NCI-H524 treated with DMSO at 0.1 percent for 48 hours (cell line): ENCODE measurements around the gene METTL25.
"Not testable (repeated sequence)": the region's sequence is repeated elsewhere in the genome, so short reads cannot be mapped to it uniquely, and the experiment has no call there.

ENCODE experiments used
- DNase-seq: peaks from one replicate; lab custom pipeline; 2025; lab: John Stamatoyannopoulos, UW

METTL25 gene, protein sequence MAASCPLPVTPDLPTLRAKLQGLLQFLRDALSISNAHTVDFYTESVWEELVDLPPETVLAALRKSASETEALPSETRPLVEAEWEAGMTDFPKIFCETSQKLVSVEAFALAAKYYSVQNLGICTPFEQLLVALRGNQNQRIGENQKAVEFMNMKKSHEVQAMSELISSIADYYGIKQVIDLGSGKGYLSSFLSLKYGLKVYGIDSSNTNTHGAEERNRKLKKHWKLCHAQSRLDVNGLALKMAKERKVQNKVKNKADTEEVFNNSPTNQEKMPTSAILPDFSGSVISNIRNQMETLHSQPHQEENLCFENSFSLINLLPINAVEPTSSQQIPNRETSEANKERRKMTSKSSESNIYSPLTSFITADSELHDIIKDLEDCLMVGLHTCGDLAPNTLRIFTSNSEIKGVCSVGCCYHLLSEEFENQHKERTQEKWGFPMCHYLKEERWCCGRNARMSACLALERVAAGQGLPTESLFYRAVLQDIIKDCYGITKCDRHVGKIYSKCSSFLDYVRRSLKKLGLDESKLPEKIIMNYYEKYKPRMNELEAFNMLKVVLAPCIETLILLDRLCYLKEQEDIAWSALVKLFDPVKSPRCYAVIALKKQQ

DNA sequence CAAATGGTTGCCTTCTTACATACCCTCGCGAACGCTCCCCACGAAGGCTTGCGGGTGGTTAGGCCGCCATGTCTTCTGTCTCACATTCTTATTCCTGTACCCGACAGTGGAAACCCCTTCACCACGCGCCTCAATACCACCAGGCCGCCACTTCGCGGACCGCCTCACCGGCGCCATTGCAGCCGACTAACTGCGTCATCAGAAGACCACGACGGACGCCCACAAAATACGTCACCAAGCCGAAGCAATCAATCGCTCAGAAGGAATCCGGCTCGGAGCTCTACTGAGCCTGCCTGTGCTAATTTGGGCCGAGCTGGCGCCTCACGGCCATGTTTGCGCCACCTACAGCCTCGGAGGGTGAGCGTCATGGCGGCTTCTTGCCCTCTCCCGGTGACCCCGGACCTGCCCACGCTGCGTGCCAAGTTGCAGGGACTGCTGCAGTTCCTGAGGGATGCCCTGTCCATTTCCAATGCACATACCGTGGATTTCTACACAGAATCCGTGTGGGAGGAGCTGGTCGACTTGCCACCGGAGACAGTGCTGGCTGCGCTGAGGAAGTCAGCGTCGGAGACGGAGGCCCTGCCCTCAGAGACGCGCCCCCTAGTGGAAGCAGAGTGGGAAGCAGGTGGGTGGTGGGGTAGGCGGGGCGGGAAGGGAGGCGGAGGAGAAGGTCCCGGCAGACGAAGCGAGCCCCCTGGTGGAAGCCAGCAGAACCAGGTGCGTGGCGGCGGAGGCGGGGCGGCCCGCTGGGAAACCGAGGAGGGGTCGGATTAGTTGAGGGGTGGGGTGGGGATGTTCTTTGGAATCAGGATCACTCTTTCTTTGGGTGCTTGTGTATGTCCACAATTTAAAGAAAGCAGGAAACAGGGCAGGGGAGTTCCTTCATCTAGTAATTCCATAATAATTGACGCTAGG is at the start of gene METTL25, which contains the start of gene CCDC59:
METTL25 (plus strand) TSS at position 330 of the 915 bp plus-strand sequence; CDS start at position 367, 37 bp downstream.
CCDC59 (minus strand) TSS at position 188 of the 915 bp plus-strand sequence; CDS start at position 177, 11 bp downstream.
- DNase-seq = peak; percentile 90

DNA sequence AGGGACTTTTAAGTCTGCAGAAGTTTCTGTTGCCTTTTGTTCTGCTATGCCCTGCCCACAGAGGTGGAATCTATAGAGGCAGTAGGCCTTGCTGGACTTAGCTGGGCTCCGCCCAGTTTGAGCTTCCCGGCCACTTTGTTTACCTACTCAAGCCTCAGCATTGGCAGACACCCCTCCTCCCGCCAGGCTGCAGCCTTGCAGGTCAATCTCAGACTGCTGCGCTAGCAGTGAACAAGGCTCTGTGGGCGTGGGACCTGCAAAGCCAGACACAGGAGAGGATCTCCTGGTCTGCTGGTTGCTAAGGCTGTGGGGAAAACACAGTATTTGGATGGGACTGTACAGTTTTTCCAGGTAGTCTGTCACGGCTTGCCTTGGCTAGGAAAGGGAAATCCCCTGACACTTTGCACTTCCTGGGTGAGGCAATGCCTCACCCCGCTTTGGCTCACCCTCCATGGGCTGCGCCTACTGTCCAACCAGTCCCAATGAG is 43.9 kb upstream of the METTL25 start:
- no peak for DNase-seq

DNA sequence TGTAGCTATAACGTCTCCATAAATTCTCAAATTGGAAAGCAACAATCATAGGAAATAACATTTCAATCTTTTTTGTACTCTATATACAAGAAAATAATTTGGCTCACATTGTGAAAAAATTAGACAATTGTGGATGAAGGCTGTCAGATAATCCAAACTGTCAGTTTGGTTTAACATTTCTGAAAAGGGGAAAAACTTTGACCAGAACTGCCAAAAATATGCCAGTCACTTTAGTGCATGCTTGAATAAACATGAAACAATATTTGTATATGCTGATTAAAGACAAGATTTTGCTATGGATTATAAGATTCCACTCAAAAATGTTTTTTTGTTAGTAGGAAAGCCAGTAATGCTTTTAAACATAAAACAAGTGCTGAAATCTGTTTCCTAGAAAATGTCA is 39.1 kb upstream of the METTL25 start:
- DNase-seq = no peak

DNA sequence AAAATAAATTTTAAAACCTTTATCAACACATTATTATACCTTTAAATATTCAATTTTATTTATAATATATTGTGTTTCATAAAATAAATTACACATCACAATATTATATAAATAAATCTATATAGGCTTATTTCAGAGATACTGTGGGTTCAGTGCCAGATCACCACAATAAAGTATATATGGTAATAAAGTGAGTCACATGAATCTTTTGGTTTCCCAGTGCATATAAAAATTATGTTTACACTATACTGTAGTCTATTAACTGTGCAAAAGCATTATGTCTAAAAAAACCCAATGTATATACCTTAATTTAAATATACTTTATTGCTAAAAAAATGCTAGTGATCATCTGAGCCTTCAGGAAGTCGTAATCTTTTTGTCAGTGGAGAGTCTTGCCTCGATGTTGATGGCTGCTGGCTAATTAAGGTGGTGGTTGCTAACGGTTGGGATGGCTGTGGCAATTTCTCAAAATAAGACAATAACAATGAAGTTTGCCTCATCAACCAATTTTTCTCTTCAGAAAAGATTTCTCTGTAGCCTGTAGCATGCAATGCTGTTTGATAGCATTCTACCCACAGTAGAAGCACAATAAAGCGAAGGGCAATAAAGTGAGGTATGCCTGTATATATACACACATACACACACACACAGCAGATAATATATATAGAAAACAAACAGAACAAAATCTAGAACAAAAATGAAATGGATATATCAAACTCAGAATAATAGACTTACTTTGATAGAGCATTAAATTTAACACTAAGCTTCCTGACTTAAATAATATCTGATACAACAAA is 32.6 kb upstream of the METTL25 start:
- DNase-seq = no peak

DNA sequence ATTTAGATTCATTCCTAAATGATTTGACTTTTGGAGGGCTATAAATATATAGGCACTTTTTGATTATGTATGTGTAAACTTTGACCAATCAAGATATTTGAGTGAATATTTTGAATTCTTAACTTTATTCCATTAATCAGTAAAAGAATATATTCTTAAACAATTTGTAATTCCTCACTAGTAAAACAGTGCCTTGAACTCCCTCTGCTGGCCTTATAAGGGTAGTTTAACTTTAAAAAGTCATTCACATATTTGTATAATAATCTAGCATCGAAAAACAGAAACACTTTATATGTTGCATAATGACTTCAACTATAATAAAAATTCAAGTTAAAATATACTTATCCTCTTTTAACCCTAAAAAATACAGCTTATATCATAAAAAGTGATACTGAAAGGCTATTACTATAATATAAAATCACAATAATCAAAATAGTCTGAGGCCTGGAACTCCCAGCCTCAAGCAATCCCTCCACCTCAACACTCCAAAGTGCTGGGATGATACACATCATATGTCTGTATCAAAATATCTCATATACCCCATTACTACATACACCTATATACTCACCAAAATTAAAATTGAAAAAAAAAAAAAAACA is 31.3 kb upstream of the METTL25 start:
- DNase-seq = no peak

DNA sequence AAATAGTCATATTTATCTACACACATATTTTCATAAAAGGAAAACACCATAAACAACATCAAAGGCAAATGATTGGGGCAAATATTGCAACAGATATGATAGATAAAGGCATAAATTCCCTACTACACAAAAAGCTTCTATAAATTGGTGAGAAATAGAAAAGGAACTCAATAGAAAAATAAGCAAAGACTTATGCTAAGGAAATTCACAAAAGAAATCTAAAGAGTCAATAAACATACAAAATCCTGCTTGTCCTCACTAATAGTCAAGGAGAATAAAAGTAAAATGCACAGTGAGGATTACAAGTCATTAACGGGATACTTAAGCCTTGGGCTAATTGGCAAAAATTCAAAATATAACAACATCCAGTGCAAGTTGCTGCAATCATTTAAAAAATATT is 30.5 kb upstream of the METTL25 start:
- DNase-seq = no peak

DNA sequence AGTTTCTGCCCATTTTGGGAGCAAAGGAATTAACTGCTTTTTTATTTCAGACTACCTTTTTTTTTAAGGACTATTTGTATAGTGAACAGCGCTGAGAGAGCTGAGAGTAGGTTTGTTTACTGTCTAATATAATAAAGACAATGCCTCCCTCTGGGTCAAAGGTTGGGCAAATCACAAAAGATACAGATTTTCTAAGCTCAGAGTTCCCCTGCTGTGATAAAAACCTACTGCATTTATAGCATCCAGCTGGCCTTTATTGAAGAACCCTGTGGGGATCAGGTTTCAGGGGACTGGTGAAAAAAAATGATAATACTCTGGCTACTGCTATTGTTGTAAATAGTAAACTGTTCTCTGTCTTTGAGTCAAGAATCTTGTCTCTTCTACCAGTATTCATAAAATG is 28.8 kb upstream of the METTL25 start:
- peak; percentile 58 for DNase-seq

DNA sequence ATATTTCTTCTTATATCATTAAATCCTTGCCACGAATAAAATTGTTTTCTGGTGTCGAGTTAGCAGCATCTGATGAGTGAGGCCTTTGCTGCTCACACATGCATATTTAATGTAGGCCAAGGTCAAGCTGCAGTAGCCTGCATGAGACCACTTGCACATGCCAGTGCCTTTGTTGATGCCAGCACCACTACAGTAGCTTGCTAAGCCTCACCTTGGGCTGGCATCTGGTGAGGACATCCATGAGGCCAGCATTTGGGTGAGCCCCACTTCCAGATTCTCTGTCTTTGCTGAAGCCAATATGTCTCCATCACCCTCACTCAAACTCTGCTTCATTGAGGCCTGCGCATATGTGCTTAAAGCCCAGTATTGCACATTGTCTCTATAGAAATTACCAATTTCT is 8.2 kb upstream of the METTL25 start:
- DNase-seq = no peak

DNA sequence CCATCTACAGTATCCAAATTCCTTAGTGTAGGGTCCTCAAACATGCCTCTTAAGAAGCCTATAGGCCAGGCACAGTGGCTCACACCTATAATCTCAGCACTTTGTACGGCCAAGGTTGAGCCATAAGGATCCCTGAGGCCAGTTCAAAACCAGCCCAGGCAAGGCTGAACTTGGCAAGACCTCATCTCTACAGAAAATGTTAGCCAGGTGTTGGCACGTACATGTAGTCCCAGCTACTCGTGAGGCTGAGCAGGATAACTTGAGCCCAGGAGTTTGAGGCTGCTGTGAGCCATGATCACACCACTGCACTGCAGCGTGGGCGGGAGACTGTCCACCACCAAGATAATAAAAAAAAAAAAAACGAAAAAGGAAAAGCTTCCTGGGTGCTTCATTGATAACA is 6.9 kb upstream of the METTL25 start:
- DNase-seq = no peak

DNA sequence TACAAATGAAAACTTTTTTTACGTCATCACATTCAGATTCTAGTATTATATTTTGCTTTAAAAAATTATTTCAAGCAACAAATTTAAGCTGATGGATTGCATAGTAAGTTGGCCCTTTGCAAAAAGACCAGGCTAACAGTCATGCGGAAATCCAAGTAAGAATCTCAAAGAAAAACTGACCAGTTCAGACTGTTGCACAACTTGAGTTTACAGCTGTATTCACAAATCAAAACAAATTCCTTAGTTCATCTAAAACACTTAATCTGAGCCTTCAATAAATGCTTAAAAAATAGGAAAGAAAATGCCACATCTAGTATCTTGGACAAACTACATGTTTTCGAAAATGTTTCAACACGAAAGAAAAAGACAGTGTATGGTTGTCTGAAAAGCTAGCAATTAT is 989 bp upstream of the METTL25 start:
- DNase-seq = no peak

DNA sequence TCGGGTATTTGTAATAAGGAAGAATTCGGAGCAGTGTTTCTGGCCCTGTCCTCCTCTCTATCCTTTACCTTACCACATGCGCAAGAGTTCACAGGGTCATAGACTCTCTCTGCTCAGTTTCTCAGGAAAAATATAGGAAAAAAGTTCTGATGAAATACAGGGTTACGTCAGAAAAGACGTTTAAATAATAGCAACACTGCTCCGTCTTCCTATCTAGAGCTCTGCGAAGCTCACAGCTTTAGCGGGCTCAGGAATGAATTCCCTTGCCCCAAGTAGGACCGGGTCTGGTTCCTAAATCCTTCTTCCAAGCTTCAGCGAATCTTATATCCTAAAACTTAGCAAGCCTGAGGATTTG is 507 bp upstream of the METTL25 start:
- no peak for DNase-seq

DNA sequence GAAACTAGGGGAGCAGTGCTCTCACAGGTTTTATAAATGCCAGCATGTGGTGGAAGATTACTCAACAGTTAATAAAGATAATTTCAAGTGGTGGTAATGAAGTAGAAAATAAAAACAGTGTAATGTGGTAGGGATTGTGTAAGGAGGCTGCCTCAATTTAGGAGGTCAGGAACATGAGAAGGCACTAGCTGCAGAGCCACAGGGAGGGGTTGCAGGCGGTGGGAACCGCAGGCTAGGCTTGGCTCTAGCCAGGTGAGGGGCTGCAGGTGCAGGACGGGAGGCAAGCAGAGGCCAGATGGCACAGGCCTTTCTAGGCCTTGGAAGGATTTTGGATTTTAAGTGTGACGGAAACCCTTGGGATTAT is 768 bp downstream of the METTL25 start:
- DNase-seq = no peak

DNA sequence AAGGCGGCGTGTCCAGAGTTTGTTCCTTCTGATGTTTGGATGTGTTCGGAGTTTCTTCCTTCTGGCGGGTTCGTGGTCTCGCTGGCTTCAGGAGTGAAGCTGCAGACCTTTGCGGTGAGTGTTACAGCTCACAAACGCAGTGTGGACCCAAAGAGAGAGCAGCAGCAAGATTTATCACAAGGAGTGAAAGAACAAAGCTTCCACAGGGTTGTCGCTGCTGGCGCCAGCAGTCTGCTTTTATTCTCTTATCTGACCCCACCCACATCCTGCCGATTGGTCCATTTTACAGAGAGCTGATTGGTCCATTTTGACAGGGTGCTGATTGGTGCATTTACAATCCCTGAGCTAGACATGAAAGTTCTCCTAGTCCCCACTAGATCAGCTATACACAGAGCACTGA is 2.5 kb downstream of the METTL25 start:
- DNase-seq = not testable (repeated sequence)

DNA sequence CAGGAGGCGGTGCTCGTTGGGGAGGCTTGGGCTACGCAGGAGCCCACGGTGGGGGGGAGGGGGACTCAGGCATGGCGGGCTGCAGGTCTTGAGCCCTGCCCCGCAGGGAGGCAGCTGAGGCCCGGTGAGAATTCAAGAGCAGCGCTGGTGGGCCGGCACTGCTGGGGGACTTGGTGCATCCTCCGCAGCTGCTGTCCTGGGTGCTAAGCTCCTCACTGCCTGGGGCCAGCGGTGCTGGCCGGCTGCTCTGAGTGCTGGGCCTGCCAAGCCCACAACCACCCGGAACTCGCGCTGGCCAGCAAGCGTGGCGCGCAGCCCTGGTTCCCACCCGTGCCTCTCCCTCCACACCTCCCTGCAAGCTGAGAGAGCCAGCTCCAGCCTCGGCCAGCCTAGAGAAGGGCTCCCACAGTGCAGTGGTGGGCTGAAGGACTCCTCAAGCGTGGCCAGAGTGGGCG is 3.2 kb downstream of the METTL25 start:
- DNase-seq = no peak

DNA sequence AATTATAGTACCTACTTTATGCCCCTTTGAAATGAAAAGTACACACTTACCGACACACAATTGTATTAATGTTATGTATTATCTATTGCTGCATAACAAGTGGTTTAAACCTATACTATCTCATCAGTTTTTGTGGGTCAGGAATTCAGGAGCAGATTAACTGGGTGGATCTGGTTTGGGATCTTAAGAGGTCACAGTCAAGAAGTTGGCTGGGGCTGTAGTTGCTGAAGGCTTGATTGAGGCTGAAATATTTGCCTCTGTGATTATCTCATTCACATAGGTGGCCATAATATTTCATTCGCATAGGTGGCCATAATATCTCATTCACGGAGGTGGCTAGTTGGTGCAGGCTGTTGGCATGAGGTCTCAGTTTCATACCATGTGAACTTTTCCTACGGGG is 5.7 kb downstream of the METTL25 start:
- no peak for DNase-seq

DNA sequence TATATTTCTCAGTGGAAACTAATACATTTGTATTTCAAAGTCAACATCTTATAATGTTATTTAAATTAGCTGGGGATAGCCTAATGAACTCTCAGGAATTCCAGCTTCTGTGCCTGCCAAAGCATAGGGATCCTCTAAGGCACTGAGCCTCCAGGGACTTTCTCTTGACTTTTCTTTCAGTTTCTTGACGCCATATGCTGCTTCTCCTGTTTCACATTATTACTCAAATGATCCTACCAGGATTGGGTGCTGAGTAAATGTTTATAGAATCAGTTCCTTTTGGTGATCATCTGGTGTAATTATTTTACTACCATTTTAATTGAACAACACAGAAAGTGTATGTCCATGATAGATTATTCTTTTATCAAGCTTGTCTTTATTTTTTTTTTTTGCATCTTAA is 7.9 kb downstream of the METTL25 start:
- DNase-seq = peak; percentile 78

DNA sequence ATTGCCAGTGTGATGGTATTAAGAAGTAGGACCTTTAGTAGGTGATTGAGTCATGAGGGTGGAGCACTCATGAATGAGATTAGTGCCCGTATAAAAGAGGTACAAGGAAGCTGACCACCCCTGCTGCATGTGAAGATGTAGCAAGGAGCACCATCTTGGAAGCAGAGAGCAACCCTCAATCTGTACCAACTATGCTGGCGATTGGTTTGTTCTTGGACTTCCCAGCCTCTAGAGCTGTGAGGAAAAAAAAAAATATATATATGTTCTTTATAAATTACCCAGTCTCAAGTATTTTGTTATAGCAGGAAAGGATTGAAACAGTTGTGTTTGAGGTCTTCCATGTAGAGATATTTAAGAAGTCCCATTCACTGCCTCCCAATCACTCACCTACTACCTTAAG is 16.9 kb downstream of the METTL25 start:
- no peak for DNase-seq

DNA sequence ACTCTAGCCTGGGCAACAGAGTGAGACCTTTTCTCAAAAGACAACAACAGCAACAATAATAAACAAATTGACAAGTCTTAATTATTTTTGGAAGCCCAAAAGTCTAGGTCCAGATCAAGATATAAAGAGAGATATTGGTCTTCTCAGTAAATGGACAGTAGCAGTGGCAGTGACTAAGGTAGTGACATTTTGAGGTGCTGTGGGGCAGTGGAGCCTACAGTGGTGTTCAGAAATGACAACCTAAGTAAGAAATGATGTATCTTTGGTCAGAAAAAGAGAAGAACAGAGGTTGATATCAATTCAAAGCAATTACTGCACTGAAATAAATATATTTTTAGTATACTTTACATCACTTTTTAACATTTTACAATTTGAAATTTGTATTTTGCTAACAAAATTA is 20.7 kb downstream of the METTL25 start:
- DNase-seq = no peak

DNA sequence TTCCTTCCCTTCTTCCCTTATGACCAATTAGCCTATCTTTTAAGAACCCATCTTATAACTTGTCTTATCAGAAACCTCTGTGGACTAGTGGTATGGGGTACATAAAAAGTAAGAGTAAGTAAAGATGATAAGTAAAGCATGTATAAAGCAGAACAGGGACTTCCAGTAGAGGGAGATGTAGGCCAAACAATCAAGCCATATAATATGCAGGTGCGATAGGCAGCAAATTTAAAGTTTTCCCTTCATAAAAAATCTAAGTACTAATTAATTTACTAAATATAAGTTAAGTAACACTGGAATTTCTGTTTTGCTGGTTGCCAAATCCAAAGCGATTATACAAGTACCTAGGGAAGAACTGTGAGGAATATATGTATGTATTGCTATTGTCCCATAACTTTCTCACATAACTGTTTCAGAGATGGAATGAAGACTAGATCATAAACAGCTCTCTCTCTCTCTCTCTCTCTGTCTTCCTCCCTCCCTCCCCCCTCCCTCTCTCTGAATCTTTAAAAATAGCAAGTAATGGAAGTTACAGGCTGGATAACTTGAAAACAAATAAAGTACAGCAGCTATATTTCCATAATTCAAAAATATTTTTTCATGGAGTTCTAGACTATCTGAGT is 25.7 kb downstream of the METTL25 start:
- peak; percentile 12 for DNase-seq

DNA sequence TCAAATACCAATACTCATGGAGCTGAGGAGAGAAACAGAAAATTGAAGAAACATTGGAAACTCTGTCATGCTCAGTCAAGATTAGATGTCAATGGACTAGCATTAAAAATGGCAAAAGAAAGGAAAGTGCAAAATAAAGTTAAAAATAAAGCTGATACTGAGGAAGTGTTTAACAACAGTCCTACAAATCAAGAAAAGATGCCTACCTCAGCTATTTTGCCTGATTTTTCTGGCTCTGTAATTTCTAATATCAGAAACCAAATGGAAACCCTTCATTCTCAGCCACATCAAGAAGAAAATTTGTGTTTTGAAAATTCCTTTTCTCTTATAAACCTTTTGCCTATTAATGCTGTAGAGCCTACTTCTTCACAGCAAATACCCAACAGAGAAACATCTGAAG is 40.5 kb downstream of the METTL25 start:
- DNase-seq = no peak

DNA sequence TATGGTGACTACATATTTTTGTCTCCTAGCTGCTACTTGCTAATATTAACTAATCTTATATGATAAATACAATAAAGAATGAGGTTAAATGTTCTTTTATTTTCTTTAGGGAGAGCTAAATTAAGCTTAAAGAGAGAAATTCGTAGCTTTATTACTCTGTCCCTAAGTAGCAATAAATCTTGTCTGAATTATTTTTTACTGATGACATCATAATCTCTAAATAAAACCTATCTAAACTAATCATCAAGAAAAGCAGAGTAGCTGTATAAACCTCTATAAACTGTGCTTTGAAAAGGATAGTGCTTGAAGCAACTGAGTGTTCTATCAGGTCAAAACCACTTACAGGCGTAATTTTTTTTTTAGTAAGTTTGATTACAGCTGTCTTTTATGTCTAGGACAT is 42.5 kb downstream of the METTL25 start:
- no peak for DNase-seq
